Epithelial cell of esophagus (primary cell): Measurements from ENCODE around the gene POLR3GL.

Source experiments
- DNase-seq: peaks from one replicate; pipeline ENCODE4 v3.0.0; 2010; ENCODE audit warnings: low read depth
- H3K4me3 ChIP-seq: 2 replicates; pipeline ENCODE4 v1.5.1; 2011; ENCODE audit warnings: mild to moderate bottlenecking, low read length, control low read depth
- TF ChIP-seq, protein P1 (sequence below): IDR thresholded peaks from 2 replicates; pipeline ENCODE4 v1.5.1; 2011; ENCODE audit warnings: low read depth, mild to moderate bottlenecking, low read length, control low read depth, inconsistent platforms; ENCODE audit not compliant: insufficient read depth; ENCODE audit errors: missing control alignments

Gene POLR3GL

GRCh38 chr1:146012703-146013558, 48.4 kb downstream of the POLR3GL start:
- no peak overlapping the region for H3K4me3 ChIP-seq
- DNase-seq: peak; percentile 83
- TF ChIP-seq, protein P1, sequence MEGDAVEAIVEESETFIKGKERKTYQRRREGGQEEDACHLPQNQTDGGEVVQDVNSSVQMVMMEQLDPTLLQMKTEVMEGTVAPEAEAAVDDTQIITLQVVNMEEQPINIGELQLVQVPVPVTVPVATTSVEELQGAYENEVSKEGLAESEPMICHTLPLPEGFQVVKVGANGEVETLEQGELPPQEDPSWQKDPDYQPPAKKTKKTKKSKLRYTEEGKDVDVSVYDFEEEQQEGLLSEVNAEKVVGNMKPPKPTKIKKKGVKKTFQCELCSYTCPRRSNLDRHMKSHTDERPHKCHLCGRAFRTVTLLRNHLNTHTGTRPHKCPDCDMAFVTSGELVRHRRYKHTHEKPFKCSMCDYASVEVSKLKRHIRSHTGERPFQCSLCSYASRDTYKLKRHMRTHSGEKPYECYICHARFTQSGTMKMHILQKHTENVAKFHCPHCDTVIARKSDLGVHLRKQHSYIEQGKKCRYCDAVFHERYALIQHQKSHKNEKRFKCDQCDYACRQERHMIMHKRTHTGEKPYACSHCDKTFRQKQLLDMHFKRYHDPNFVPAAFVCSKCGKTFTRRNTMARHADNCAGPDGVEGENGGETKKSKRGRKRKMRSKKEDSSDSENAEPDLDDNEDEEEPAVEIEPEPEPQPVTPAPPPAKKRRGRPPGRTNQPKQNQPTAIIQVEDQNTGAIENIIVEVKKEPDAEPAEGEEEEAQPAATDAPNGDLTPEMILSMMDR: peak; percentile 79

DNA sequence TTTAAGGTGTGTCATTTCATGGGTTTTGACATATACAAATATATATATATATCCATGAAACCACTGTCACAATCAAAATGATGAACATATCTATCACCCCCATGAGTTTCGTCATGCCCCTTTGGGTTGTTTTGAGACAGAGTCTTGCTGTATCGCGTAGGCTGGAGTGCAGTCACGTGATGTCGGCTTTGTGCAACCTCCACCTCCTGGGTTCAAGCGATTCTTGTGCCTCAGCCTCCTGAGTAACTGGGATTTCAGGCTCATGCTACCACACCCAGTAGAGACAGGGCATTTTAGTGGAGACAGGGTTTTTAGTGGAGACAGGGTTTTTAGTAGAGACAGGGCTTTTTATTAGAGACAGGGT, 49.1 kb downstream of the POLR3GL start:
- TF ChIP-seq, protein P1: no peak
- no peak overlapping the region for H3K4me3 ChIP-seq
- DNase-seq: no peak

GRCh38 chr1:146016891-146017290, 52.4 kb downstream of the POLR3GL start:
- DNase-seq: no peak
- TF ChIP-seq, protein P1: no peak
- H3K4me3 ChIP-seq: no peak overlapping the region

DNA sequence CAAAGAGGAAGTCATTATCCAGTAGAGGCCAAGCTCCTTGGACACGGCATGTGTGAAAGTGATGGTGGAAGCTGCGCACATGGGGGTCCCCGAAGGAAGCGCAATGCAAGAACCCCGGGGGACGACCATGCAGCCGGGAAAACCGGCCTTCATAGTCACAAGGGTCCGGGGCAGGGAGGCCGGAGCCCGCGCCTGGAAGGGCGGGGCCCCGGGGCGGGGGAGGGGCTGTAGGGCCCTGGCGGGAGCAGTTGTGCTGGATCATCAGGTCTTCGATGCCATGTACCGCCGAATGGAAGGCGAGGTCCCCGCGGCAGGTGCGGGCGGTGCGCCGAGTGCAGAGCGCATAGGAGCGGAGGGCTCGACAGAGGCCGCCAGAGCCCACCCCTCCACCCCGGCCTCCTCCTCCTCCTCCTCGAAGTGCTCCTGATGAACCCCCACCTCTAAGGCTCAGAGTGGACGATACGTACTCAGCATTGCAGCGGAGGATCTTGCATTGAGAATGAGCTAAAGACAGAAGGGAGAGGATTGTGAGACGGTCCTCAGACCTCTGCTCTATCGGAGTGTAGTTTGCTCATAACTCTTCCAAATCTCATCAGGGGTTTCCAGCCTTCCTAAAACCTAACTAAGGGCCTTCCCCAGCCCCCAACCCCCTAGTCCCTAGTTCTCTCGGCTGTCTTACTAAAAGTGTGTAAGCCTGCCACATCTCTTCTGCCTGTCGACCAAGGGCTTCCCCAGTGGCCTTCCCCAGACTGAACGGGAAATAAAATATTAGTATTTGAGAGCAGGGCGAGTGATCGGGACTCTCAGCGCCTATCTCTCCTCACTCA, 55.0 kb downstream of the POLR3GL start:
- DNase-seq: no peak
- TF ChIP-seq, protein P1: no peak
- no peak overlapping the region for H3K4me3 ChIP-seq

DNA sequence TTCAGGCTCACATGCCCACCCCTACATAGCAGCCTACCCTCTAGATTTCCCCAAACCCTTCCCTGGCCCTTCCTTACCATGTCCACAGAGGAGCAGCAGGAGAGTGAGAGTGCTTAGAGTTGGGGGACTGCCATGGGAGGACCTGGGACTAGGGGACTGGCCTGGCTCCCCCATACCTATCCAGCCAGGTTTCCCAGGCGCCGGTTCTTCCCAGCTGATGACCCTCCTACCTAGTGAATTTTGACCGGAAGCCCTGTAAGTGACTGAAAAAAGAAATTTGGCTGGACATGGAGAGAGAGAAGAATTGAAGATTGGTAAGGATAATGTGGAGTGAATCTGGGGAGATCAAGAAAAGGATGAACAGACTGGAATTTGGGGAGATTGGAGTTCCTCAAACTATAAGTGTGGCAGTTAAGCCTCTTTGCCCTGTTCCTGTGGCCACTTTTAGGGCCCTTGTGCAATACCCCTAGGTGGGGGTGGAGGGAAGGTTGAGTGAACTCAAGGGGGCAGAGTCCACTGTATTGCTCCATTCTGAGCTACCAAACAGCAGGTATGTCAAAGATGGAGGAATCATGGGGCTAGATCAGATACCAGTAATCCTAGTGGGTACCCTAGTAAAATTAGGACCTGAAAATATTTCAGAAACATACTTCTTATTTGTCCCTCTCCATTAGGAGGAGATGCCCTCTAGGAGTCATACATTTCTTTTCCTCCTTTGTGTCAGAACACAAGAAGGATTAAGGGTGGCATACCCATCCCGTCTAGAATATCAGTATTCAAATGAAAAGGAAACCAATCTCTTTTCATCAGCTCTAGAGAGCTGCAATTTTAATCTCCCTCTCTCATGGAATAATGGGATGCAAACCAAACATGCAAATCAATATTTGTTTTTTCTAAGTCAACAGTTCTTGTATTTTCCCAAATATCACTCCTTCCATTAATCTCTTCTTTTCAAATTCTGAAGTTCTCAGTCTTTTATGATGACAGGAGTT, 55.9 kb downstream of the POLR3GL start:
- no peak for DNase-seq
- no peak overlapping the region for H3K4me3 ChIP-seq
- TF ChIP-seq, protein P1: no peak

DNA sequence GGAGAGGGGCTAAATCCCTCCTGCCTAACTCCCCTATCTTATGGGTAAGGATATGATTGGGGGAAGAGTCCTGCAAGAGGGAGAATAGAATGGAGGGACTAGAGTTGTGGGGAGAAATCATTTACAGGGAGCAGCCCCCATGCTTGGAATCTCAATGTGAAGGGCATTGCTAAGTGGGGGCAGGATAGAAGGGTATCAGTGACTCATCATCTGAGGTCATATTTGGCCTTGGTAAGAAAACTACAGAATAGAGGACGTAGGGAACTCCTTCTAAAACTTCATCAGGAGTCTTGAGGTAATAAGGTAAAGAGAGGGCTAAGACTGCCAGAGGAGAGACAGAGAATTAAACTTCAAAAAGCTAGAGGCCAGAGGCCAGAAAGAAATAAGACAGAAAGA, 56.6 kb downstream of the POLR3GL start:
- H3K4me3 ChIP-seq: no peak overlapping the region
- DNase-seq: no peak
- TF ChIP-seq, protein P1: no peak
